NCI-H526 treated with DMSO at 0.1 percent for 48 hours (cell line): Measurements from ENCODE around the gene IL36G.
"Not testable (repeated sequence)": the region's sequence is repeated elsewhere in the genome, so short reads cannot be mapped to it uniquely, and the experiment has no call there.

Source experiments
- DNase-seq: peaks from one replicate; lab custom pipeline; 2025; lab: John Stamatoyannopoulos, UW

The IL36G gene

DNA sequence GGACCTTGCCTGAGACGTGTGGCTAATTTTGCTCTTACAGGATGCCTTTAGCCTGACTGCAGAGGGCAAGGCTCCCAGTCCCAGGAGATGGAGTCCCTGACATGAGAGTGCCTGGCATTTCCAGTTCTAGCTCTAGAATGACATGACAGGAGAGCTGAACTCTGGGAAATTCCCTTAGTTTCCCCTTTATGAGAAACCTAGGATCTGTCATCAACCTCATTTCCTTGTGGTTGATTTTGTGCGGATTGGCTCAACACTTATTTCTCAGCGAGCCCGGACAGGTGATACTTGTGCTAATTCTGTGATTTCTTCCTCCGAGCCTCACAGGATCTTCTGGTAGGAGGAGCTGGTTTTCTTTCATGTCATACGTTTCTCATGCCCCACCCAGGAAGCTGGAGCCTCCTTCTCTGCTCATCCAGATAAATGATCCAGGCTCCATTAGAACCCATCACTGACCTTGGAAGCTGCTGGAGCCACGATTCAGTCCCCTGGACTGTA, at the start of gene IL36G:
Gene IL36G, plus strand, starts transcription at position 448 of the 498 bp plus-strand sequence. CDS start 633 bp downstream, outside the sequence.
- DNase-seq = no peak

DNA sequence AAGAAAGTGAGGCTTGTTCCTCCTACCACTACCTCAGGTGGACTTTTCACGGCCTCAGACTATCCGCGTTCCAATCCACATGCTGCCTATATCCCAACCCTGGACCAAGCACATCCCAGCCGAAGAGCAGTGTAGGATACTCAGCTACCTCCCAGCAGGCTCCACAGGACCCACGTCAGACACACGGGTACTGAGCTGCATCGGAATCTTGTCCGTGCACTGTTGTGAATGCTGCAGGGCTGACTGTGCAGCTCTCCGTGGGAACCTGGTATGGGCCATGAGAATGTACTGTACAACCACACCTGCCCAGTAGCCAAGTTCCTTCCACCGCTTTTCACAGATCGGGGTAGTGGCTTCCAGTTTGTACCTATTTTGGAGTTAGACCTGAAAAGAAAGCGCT, 44.5 kb upstream of the IL36G start:
- DNase-seq = no peak

DNA sequence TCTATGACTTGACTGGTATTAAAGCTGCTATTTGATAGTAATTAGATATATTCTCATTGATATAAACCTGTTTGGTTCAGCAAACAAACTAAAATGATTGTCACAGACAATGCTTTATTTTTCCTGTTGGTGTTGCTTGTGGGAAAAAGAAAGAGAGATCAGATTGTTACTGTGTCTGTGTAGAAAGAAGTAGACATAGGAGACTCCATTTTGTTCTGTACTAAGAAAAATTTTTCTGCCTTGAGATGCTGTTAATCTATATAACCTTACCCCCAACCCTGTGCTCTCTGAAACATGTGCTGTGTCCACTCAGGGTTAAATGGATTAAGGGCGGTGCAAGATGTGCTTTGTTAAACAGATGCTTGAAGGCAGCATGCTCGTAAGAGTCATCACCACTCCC, 43.7 kb upstream of the IL36G start:
- not testable (repeated sequence) for DNase-seq

DNA sequence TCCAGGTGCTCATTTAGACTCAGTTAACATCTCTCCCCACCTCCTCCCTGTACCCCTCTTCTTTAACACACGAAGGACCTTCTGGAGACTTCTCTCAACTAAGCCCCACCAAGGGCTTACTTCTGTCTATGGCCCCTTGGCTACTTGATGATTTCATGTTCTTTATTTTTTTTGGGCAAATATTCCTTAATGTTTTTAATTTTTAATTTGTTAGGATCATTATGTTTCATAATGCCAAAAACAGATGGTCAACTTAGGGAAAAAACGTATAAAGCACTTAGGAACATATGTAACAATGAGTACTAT, 40.9 kb upstream of the IL36G start:
- no peak for DNase-seq

DNA sequence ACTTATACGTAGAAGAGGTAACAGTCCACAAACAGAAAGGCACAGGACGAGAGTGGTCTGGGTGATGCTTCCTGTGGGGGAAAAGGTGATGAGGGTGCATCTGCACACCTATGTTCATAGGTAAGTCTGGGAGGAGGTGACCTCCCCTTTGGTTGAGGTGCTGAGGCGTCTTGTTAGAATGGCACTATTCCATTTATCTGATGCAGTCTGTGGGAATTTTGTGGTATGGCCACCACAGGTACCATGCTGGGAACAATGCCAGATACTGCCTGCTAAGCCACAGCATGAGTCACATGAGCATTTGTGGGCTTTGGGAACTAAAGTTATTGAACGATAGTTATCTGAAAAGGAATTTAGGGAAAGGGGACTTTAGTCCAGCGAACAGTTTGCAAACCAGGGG, 38.9 kb upstream of the IL36G start:
- DNase-seq = no peak

DNA sequence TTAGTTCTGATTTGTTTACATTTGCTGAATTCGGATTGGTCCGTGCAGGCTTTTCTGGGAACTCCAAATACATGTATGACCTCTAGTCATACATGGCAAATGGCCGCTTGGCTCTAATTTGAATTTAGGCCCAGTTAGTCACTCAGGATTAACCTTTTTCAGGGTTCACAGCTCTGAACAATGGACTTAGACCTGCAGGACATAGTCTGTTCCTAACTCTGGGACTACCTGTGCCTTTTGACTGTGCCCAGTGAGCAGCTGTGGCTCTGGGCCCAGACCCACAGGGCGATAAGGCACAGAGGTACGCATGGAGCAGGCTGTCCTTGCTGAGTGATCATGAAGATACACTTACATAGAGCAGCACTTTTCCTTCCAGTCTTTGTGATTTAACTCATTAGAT, 38.4 kb upstream of the IL36G start:
- DNase-seq = no peak

DNA sequence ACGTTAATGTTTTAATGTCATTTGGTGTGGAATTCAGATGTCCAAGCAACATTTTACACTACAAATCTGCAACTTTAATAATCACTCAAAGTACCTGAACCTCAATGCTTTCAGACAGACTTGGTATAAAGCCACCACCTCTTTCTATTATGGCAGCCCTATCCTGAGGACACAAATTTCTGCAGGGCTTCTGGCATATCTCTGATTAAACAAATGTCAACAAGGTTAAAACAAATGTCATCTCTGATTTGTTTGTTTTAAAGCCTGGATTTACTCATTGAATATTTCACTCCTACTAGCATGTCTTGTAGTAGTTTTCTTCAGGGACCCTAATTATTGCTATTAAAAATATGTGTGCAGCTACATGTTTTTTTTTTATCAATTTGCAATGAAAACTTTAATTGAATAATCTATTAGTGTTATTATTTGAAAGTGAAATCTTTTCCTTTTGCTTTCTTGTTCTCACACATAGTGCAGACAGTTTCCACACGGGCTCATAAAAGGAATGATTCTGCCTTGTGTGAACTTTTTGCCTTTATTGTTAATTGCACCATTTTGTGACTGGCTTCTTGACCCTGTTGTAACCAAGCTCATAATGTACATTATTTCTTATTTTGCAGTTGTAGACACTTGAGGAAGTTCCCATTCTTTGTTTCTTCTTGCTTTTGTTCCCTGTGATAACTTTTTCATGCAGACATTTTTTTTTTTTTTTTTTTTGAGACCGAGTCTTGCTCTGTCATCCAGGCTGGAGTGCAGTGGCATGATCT, 36.8 kb upstream of the IL36G start:
- DNase-seq = no peak

DNA sequence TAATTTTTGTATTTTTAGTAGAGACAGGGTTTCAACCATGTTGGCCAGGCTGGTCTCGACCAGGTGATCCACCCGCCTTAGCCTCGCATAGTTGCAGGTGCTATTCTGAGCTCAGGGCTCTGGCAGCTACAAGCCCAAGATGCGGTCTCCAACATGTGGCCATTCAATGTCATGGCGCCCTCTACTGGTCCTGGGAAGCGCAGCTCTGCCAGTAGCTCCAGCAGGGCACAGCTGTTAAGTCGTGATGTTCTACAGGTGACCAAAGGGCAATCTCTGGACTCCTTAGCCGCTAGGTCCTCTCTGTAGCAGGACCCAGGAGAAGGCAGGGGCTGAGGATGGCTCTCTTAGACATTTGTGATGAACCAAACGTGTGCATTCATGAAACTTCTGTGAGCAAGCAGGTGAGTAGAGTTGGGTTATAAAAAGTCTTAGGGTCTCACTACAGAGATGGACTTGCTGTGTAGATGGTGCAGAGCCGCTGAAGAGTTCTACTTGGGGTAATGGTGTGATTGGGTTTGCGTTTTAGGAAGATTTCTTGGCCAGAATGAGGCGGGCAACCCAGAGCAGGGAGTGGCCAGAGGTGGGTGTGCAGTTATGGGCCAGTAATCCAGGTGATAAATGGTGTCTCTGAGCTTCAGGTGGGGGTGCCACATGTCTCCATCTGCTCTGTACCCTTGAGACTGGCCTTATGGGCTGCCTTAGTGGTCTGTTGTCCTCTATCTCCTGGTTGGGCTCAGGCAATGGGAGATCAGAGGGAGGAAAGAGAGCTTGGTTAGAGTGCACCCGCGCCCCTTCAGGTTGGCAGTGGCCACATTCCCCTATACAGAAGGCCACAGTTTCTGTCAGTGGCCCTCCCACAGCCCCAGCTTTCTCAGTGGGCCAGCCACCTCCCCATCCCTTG, 35.8 kb upstream of the IL36G start:
- peak; percentile 59 for DNase-seq

DNA sequence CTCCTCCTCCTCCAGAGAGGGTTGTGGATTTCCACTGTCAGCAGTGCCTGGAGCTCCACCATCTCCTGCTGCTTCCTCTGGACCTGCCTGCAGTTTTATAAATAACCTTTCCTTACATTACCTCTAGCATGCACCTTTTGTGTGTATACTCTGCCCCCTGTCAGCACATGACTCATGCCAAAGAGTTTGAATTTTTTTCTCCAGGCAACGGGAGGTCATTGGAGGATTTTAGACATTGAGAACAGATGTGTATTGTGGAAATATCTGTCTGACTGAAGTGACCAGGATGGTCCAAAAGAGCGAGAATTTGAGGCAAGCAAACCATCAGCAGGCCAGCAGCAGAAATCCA, 35.2 kb upstream of the IL36G start:
- no peak for DNase-seq

DNA sequence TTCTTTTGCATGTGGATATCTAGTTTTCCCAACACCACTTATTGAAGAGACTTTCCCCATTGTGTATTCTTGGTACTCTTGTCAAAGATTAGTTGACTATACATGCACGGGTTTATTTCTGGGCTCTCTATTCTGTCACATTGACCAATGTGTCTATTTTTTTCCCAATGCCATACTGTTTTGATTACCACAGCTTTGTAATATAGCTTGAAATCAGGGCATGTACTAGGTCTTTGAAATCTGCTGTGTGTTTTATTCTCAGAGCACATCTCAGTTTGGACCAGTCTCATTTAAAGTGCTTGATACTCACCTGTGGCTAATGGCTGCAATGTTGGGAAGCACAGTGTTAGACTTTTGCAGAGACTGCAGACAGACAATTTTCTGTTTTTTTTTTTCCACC, 32.8 kb upstream of the IL36G start:
- no peak for DNase-seq

DNA sequence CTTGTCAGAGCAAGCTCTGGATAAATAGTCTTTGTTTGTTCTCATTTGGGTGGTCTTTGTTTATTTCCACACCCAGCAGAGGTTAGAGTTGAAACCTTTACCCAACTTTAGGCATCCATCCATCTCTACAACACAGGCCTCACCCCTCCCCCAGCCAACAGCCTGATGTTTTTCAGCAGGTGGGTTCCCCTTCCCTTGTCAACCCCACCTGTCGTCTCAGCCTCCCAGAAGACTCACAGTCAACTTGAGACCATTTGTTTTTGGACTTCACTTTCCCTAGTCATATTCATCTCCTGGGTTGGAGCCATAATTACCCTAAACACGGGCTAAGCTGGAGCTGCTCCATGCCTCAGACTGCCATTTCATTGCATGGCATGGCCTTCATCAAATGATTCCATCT, 31.7 kb upstream of the IL36G start:
- DNase-seq = no peak

DNA sequence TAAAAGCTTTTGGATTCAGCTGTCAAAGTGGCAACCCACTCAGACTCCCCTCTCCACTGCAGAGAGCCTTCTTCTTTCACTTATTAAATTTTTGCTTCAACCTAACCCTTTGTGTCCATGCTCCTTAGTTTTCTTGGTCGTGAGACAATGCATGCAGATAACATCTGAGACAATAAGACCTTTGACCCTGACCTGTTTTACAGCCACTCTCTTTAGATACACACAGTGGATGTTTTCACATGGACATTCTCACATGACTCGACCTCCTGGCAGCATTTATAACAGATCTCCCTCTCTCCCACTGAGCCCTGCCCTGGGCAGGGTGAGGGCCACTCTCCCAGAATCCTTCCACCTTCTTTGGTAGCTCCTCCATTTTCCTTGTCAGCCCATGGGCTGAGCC, 30.4 kb upstream of the IL36G start:
- DNase-seq = no peak

DNA sequence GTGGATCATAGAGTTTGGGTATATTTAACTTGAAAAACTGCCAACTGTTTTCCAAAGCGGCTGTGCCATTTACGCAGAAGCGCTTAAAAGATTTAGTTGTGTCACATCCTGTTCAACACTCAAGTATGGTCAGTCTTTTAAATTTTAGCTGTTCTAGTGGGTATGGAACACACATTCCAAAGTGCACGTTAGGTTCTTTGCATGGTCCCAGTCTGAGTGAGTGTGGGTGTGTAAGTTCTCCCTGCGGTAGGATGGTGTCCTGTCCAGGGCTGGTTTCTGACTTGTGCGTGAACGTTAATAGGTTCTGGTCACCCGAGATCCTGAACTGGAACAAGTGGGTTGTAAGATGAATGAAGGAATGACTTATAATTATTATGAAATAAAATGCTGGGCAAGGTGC, 28.4 kb upstream of the IL36G start:
- no peak for DNase-seq

DNA sequence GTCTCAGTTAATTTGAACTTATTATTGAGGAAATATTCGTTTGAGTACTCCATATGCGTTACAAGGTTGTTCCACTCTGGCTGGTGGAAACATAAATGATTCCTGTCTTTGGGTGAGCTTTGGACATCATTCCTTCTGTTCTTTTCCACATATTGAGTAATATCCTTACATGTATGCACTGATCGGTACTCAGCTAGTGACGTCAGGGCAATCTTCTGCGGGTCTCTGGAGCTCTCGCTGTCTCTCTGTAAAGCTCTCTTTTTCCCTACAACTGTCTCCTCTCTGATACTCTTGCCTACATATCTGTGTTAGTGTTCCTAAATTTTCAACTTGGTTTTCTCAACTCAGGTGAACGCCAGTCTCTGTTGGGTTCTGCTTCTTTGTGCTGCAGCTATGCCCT, 23.4 kb upstream of the IL36G start:
- no peak for DNase-seq

DNA sequence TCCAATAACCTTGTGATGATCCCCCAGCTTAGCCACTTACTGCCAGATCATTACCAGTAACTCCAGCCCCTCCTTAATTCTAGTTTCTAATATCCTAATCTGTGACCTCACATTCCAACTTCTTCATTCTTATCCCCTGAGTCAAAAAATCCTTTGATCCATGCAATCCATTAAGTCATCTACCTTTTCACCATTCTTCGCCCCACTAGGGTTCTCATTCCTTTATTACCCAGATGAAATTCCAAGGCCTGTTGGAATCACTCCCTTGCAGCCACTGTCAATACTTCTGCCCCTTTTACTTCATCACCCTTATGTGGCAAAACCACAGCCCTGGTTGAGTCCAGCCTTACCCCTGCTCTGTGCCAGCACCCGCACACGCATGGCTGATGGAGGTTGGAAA, 20.3 kb upstream of the IL36G start:
- no peak for DNase-seq

DNA sequence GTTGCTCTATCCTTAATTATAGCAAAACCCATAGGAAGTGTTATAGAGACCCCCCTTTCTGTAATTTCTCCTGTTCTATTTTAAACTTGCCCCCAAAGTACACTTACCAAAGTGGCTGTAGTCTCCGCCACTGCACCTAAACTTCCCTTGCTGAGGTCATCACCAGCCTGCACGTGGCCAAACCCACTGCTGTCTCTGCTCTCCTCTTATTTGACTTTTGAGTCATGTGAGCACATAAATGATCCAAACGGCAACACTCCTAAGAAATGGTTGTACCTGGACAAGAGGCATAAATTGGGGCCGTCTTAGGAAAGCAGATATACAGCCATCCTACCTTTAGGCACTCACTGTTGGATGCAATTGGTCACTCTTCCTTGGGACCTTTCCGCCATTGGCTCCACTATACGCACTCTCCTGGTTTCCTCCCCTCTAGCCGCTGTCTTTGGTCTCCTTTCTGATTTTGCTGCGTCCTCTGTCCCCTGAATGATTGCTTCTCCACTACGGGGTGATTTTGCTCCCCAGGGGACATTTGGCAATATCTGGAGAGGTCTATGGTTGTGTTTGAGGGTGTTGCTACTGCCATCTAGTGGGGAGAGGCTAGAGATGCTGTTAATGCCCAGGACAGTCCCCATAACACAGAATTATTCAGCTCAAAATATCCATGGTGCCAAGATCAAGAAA, 19.2 kb upstream of the IL36G start:
- peak; percentile 50 for DNase-seq

DNA sequence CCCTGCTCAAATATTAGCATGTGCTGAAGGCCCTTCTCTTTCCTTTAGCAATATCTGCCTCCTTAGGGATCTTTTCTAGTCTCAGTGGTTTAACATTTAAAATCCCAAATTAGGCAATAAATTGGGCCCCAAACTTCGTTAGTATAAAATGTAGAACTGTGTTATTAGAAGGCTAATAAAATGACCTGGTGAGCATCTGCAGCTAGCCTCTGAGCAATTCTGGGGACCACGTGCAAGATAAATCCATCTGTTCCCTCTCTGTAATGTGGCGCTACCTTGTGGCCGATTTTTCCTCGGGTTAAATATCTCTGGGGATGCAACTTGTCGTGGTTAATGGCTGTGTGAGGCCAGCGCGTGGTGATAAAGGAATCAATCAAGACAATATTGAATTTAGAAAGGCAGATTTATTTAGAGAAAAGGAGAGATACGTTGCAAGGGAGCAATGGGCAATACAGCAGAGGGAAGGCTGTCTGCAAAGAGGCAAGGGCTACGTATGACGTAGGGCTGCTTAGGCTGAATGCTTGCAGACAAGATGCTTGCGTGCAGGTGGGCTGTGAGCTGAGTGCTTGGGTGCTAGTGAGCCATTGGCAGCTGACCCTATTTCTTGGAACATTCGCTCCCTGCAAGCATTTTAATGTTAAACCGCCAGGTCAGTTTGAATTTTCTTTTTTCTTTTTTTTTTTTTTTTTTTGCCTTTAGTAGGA, 18.5 kb upstream of the IL36G start:
- DNase-seq = no peak

DNA sequence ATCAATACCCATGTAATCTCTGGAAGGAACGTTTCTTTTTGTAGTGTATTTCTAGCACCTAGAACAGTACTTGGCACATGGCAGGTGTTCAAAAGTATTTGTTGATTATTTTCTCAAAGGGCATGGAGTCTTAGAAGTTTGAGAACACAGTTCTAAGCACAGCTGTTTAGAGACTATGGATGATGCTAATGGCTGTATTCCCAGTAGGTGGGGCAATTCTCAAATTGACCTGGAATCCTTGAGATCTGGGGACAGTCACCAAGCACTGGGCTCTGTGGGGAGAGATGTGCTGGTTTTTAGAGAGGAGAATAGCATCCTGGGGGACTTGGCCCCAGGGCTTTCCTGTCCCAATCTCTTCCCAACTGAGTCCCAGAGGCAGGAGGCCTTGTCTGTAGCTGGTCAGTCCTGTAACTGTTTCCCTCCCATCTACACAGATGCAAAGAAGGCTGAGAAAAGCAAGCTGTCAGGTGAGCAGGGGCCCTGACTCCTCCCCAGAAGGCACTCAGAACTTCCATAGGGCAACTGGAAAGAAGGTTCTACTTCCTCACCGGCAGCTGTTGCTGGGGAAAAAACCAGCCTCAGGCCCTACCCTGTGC, 17.5 kb upstream of the IL36G start:
- DNase-seq = no peak

DNA sequence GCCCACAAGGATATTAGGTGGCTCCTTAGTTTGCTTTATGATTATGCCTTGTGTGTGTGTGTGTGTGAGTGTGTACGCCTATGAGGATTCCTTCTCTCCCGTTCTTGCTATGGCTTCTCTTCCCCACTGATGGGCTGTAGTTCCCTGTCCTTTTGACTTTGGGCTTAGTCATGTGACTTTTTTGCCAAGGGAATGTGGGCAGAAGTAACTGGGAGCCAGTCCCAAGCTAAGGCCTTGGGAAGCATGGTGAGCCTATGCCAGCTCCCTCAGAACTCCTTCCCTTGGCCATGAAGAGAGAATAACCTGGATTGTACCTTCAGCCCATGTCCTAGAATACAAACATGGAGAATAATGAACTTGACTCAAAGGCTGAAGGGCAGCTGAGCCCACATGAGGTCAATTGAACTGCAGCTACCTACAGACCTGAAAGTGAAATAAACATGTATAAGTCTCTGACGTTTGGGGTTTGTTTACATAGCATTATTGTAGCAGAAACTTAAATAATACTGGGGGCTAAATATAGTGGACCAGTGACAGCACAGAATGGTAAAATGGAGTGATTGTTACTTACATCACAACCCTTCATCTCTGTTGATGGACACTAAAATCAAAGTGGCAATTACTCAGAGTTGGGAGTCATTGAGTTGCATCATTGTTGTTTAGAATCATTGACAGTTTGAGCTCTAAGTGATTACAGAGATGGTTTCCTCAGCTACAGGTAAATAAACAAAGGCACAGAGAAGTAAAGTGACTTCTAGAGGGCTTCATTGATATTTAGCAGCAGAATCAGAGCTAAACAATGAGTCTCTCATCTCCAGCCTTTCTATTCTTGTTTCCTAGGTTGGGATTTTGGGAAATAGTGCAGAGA, 15.3 kb upstream of the IL36G start:
- DNase-seq = no peak

DNA sequence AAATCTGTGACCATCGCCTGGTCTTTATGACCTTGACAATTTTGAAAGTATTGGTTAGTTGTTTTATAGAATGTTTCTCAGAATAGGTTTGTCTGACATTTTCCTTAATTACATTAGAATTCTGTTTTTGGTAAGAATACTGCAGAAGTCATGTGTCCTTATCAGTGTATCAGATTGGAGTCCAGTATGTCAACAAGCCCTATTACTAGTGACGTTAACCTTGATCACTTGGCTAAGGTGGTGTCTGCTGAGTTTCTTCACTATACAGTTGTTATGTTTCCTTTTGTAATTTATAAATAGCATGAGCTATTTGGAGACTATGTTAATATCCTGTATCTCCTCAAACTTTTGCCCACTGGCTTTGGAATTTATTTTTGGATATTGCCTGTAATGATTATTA, 10.8 kb upstream of the IL36G start:
- DNase-seq = no peak
